Activated CD8-positive, alpha-beta memory T cell treated with anti-CD3 and anti-CD28 coated beads for 4 hours (primary cell): ENCODE data around the gene INO80.

Source experiments
- DNase-seq, 2 donors: peaks; one replicate each; pipeline ENCODE4 v3.0.0-alpha.2; 2020; ENCODE audit warnings: low read depth in 2 of 2

INO80 gene

GRCh38 chr15:40948706-40949473, 167.2 kb downstream of the INO80 start:
- no peak for DNase-seq

- DNase-seq = no peak
Observed at GRCh38 chr15:40944510-40945296, 171.4 kb downstream of the INO80 start.

GRCh38 chr15:40943764-40944365, 172.2 kb downstream of the INO80 start:
- DNase-seq = no peak

- DNase-seq = no peak
Observed at GRCh38 chr15:40942878-40943277, 173.2 kb downstream of the INO80 start.

- no peak for DNase-seq
Observed at GRCh38 chr15:40942337-40942854, 173.7 kb downstream of the INO80 start.

- DNase-seq = peak in 1 of 2 donors; percentile 34
Observed at GRCh38 chr15:40941528-40942336, 174.3 kb downstream of the INO80 start.

GRCh38 chr15:40941068-40941527, 175.0 kb downstream of the INO80 start:
- no peak for DNase-seq

- no peak for DNase-seq
Observed at GRCh38 chr15:40940296-40940801, 175.7 kb downstream of the INO80 start.

GRCh38 chr15:40938536-40938870, 177.6 kb downstream of the INO80 start:
- DNase-seq = no peak

GRCh38 chr15:40937762-40938535, 178.1 kb downstream of the INO80 start:
- no peak for DNase-seq

GRCh38 chr15:40936709-40937666, 179.1 kb downstream of the INO80 start:
- no peak for DNase-seq

GRCh38 chr15:40936234-40936708, 179.8 kb downstream of the INO80 start:
- no peak for DNase-seq

GRCh38 chr15:40934457-40934856, 181.6 kb downstream of the INO80 start:
- DNase-seq = no peak

GRCh38 chr15:40933517-40933902, 182.6 kb downstream of the INO80 start:
- DNase-seq = no peak

- DNase-seq = no peak
Observed at GRCh38 chr15:40932649-40933516, 183.2 kb downstream of the INO80 start.

GRCh38 chr15:40932156-40932555, 183.9 kb downstream of the INO80 start:
- DNase-seq = no peak

- DNase-seq = no peak
Observed at GRCh38 chr15:40931300-40932142, 184.6 kb downstream of the INO80 start.
